Activated gamma-delta T cell treated with Interleukin-2 at 50 U/mL for 16 hours (primary cell): ENCODE data around the gene XPR1.
"Not testable (repeated sequence)": the region's sequence is repeated elsewhere in the genome, so short reads cannot be mapped to it uniquely, and the experiment has no call there.

ENCODE experiments used
- DNase-seq: peaks from one replicate; pipeline ENCODE4 v3.0.0-alpha.2; 2020

The XPR1 gene

GRCh38 chr1:180786624-180787023 lies 154.8 kb downstream of the XPR1 start:
- no peak for DNase-seq

DNA sequence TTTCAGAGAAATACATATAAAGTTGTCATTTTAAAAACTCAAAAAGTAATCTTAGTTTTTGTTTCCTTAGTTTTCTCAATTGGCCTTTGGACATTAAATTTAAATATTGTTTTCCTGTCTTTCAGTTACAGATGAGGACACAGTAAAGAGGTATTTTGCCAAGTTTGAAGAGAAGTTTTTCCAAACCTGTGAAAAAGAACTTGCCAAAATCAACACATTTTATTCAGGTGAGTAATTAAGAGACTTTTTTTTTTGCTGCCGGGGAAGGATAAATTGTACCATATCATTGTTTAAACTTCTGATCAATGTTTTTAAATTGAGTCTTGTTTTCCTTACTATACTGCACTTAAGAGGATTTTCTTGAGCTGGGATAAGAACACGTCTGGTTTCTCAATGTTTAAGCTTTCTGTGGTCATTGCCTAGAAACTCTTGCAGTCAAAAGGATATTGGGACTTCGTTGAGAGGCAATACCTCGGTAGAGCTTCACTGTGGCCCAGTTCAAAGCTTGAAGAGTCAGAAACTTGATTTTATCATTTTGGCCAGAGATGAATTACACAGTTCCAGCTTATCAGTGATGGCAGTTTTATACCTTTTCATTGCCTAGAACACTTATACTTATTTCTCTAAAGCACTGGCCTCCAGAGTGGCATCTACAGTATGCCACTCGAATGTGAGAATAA lies 155.9 kb downstream of the XPR1 start:
- DNase-seq, result no peak

DNA sequence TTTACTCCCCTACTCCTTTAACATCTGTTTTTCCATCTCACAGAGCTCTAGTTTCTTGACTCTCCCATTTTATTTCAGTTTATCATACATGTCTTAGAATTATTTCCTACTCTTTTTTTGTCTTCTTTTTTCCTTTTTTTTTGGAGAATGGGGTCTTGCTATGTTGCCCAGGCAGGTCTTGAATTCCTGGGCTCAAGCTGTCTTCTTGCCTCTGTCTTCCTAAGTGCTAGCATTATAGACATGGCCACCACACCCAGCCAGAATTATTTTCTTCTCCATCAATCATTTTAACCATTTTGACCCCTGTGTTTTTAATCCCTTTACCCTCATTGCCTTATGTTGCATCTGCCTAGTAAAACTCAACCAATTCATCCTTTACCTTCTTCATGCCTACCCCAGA lies 157.6 kb downstream of the XPR1 start:
- no peak for DNase-seq

DNA sequence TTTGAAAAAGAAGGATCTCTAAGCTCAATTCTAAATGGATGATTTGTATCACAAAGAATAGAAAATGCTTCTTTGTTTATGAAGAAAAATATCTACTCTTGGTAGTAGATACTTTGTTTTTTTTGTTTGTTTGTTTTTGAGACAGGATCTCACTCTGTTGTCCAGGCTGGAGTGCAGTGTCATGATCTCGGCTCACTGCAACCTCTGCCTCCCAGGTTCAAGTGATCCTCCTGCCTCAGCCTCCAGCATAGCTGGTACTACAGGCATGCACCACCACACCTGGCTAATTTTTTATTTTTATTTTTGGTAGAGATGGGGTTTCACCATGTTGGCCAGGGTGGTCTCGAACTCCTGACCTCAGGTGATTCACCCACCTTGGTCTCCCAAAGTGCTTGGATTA lies 159.3 kb downstream of the XPR1 start:
- not testable (repeated sequence) for DNase-seq

GRCh38 chr1:180791806-180792205 lies 160.0 kb downstream of the XPR1 start:
- DNase-seq, result no peak

- no peak for DNase-seq
These were observed 161.6 kb downstream of the XPR1 start for GRCh38 chr1:180793451-180793850.

- DNase-seq, result no peak
These were observed 165.2 kb downstream of the XPR1 start for GRCh38 chr1:180796897-180797640.

DNA sequence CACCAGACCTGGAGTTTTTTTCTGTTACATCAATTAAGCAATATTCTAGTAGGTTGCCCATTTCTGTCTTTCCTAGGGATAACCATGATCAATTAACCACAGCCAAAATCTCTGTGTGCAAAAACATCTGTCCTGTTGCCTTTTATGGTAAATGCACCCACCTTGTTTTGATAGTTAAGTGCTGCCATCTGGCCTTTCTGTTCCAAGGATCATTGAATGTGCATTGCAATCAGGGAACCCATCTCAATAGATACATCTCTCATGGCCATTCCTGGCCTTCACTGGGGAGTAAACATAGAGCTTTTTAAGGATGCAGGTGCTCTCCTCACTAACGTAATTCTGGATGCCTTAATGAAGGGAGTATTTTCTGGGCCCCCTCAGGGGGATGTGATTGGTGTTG lies 169.1 kb downstream of the XPR1 start:
- DNase-seq, result no peak

DNA sequence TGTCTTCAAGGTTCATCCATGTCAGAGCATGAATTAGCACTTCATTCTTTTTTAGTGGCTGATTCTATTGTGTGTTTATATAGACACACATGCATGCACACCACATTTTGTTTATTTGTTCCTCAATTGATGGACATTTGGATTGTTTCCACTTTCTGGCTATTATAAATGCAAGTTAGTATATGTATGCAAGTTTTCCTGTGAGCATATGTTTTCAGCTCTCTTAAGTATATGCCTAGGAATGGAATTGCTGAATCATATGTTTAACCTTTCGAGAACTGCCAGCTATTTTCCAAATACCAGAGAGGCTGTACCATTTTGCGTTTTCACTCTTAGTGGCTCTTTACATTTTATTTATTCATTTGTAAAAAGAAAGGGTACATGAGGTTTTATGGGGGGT lies 171.0 kb downstream of the XPR1 start:
- DNase-seq, result no peak

DNA sequence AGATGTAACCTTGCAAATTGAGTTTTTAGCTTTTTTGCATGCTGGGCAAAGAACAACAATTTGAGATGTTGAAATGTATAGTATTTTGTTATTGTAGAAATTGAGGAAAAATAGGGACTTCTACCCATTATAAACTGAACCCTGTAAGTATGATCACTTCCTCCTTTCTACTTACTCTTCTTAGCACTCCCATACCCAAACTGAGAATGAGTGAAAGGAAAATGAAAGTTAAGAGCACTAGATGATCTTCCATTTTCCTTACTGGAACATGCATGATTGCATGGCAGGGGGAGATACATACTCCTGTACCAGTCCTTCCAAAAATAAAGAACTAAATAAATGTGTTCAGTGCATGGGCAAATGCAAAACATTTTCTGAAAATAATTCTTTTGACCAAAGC lies 173.5 kb downstream of the XPR1 start:
- DNase-seq, result no peak

GRCh38 chr1:180811298-180811697 lies 179.5 kb downstream of the XPR1 start:
- no peak for DNase-seq

DNA sequence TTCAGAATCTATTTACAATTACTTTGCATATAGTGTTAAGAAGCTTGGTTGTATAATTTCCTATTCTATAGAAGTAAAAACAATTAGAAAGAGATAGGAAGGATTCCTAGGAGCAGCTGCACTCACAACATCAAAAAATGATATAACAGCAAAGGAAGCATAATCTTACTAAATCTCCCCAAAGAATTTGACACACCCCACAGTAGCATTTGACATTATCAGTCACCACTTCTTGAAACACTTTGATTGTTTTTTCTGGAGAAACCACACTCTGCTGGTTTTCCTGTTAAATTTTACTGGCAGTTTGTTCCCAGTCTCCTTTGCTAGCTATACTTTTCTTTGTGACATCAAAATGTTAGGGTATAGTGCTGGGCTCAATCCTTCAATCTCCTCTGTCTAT lies 180.1 kb downstream of the XPR1 start:
- no peak for DNase-seq

DNA sequence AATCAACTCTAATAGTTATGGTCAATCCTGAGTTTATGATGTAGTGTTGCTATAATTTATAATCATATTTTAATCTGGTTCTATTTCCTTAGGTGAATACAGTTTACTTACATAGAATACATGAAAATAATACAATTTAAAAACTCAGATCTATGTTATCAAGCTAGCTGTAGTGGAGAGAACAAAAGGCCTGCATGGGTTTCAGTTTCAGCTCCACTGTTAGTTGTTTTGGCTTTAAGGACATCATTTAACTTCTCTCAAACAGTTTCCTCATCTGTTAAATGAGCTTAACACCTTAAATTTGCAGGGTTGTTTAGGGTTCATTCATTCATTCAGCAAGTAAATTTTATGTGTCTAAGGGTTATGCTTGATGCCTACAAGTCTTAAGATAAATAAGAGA lies 182.4 kb downstream of the XPR1 start:
- DNase-seq, result no peak

DNA sequence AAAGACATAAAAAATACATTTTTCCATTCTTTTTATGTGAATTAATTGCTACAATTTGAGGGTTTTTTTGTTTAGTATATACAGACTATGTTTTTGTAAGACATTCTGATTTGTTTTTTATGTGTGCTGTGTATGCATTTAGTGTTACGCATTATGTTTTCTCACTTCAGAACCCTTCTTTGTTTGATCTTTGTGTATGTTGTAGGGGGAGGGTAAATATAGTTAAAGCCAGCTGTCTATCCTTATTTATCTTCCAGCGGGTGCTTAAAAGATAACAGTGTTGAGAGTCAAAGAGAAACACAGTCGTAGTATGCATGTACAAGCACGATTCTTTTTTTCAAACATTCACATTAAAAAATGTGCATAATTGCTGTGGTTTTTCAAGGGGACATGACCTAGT lies 183.4 kb downstream of the XPR1 start:
- DNase-seq, result no peak

- DNase-seq, result no peak
These were observed 184.3 kb downstream of the XPR1 start for GRCh38 chr1:180816132-180816531.

- no peak for DNase-seq
These were observed 190.1 kb downstream of the XPR1 start for GRCh38 chr1:180821970-180822369.

DNA sequence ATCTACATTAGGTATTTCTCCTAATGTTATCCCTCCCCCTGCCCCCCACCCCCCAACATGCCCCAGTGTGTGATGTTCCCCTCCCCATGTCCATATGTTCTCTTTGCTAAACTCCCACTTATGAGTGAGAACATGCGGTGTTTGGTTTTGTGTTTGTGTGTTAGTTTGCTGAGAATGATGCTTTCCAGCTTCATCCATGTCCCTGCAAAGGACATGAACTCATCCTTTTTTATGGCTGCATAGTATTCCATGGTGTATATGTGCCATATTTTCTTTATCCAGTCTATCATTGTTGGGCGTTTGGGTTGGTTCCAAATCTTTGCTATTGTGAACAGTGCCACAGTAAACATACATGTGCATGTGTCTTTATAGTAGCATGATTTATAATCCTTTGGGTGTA lies 199.7 kb downstream of the XPR1 start:
- not testable (repeated sequence) for DNase-seq

DNA sequence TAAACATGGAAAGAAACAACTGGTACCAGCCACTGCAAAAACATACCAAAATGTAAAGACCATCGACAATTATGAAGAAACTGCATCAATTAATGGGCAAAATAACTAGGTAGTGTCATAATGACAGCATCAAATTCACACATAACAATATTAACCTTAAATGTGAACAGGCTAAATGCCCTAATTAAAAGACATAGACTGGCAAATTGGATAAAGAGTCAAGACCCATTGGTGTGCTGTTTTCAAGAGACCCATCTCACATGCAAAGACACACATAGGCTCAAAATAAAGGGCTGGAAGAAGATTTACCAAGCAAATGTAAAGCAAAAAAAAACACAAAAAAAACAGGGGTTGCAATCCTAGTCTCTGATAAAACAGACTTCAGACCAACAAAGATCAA lies 201.4 kb downstream of the XPR1 start:
- not testable (repeated sequence) for DNase-seq

DNA sequence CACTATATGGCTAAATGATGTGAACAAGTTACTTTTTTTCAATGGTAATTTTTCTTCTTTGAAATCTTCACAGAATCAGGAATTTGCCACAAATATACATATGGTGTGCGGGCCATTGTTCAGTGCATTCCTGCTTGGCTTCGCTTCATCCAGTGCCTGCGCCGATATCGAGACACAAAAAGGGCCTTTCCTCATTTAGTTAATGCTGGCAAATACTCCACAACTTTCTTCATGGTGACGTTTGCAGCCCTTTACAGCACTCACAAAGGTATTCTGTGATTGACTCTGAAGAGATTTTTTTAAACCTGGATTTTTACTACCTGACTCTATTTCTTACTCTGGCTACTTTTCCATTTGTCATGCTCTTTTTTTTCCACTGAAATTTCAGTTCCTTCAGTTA lies 204.6 kb downstream of the XPR1 start:
- no peak for DNase-seq

- DNase-seq, result no peak
These were observed 205.2 kb downstream of the XPR1 start for GRCh38 chr1:180837020-180837419.

GRCh38 chr1:180838535-180838934 lies 206.7 kb downstream of the XPR1 start:
- DNase-seq, result no peak

GRCh38 chr1:180839547-180839946 lies 207.7 kb downstream of the XPR1 start:
- DNase-seq, result no peak

GRCh38 chr1:180841415-180841814 lies 209.6 kb downstream of the XPR1 start:
- no peak for DNase-seq

DNA sequence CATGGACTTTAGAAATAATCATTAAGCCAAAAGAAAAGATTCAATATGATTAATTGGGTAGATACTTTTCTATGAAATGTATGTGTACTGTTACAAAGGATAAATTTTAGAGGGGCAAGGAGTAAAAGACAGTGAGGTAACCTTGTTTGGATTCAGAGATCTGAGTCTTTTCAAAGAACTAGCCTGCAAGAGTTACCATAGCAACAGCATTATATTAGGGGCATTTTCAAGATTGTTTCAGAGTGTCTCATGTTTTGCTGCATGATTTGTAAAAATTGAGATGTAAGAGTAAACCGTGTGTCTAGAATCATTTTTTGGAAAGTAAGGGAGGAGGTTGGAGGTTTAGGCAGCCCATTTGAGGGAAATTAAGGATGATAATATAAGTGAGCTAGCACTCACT lies 210.2 kb downstream of the XPR1 start:
- DNase-seq, result no peak
